Measurements from ENCODE around the gene UNG. TPM values are rescaled to one million over a fixed set of nuclear protein-coding genes. Genes with fewer than 3 reads are reported as not detected.

The UNG gene
- total and polyA plus RNA-seq, 2 donors (not counting 1 experiment from before 2014, with no cell fraction given), result 6.1 to 14.7 TPM

- ATAC-seq (ENCODE audit: low read depth) (peak; percentile 85), DNase-seq (peak; percentile 61)
- peak overlapping the region; percentile 83 for H2AFZ ChIP-seq (ENCODE audit: insufficient read depth, low read depth, low read length, poor library complexity, severe bottlenecking)
- intact Hi-C loops (cut with micrococcal nuclease), result loop anchor here (1.0 kb wide), 1 partner anchor 18 kb away; the partner anchor contains the start of gene ALKBH2
- peak overlapping the region; percentile 76 for H3K4me2 ChIP-seq (replicated peaks; ENCODE audit: low read depth, low read length, poor library complexity, severe bottlenecking)
- Mint-ChIP-seq H3K4me1 (peaks cover 10% of the 10 kb centered on the region), H3K4me3 (peak overlapping the region; percentile 81), H3K9me3 (ENCODE audit: insufficient read depth) (no peaks in the 10 kb centered on the region), H3K27me3 (no peaks in the 10 kb centered on the region), H3K27ac (peak overlapping the region; percentile 73)
- H3K27ac ChIP-seq (ENCODE audit: low read length in 2 of 2), result peak overlapping the region in 1 of 2 donors; percentile 59
- H3K9me3 ChIP-seq (ENCODE audit: control extremely low read depth in 1 of 3, control insufficient read depth in 2 of 3, insufficient read depth in 1 of 3, low read length in 2 of 3), result no peaks in the 10 kb centered on the region
- peaks cover 0 to 11% of the 10 kb centered on the region in 2 experiments for H3K36me3 ChIP-seq (replicated peaks in 1 of 2; ENCODE audit: control extremely low read depth in 1 of 2, control insufficient read depth in 1 of 2, extremely low read depth in 1 of 2, insufficient read depth in 2 of 2, low read length in 1 of 2)
- peak overlapping the region; percentile 67 for H3K9ac ChIP-seq (ENCODE audit: low read length)
- POLR2A ChIA-PET, result no interaction called here
- TF ChIP-seq EZH2 (IDR thresholded peaks at IDR 0.05; ENCODE audit: borderline replicate concordance, insufficient read depth, low read depth, low read length, poor library complexity, severe bottlenecking), result no peak
- TF ChIP-seq, protein P1, sequence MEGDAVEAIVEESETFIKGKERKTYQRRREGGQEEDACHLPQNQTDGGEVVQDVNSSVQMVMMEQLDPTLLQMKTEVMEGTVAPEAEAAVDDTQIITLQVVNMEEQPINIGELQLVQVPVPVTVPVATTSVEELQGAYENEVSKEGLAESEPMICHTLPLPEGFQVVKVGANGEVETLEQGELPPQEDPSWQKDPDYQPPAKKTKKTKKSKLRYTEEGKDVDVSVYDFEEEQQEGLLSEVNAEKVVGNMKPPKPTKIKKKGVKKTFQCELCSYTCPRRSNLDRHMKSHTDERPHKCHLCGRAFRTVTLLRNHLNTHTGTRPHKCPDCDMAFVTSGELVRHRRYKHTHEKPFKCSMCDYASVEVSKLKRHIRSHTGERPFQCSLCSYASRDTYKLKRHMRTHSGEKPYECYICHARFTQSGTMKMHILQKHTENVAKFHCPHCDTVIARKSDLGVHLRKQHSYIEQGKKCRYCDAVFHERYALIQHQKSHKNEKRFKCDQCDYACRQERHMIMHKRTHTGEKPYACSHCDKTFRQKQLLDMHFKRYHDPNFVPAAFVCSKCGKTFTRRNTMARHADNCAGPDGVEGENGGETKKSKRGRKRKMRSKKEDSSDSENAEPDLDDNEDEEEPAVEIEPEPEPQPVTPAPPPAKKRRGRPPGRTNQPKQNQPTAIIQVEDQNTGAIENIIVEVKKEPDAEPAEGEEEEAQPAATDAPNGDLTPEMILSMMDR (IDR thresholded peaks at IDR 0.05), result no peak
- peaks cover 0 to 3% of the 10 kb centered on the region in 2 donors for H3K4me1 ChIP-seq (ENCODE audit: control insufficient read depth in 2 of 2, insufficient read depth in 2 of 2, low read length in 2 of 2)
- no peaks in the 10 kb centered on the region for H3K27me3 ChIP-seq (replicated peaks in 1 of 4; ENCODE audit: control extremely low read depth in 1 of 4, control insufficient read depth in 3 of 4, insufficient read depth in 4 of 4, low read length in 3 of 4)
- H3K4me3 ChIP-seq (ENCODE audit: control extremely low read depth in 1 of 5, extremely low read depth in 1 of 5, insufficient read depth in 1 of 5, low read depth in 2 of 5, low read length in 4 of 5), result peak overlapping the region in 4 of 5 experiments; percentile 50 to 62 (median 58)
- H4K20me1 ChIP-seq (ENCODE audit: control insufficient read depth, insufficient read depth, low read length, poor library complexity, severe bottlenecking), result no peaks in the 10 kb centered on the region
- WGBS (ENCODE audit: insufficient coverage), result 15% methylated on average over 24 of the region's 28 CpGs
- no peaks in the 10 kb centered on the region for H3K79me2 ChIP-seq (ENCODE audit: control insufficient read depth, insufficient read depth, low read length)
- CTCF ChIA-PET, result interaction anchor here (1.0 to 4.0 kb wide), 12 partner anchors 11 to 283 kb away, joined by 3 to 25 read pairs (median 4); no protein-coding TSS in a partner anchor
Observed at GRCh38 chr12:109110988-109111495, 13.6 kb downstream of the UNG start.

DNA sequence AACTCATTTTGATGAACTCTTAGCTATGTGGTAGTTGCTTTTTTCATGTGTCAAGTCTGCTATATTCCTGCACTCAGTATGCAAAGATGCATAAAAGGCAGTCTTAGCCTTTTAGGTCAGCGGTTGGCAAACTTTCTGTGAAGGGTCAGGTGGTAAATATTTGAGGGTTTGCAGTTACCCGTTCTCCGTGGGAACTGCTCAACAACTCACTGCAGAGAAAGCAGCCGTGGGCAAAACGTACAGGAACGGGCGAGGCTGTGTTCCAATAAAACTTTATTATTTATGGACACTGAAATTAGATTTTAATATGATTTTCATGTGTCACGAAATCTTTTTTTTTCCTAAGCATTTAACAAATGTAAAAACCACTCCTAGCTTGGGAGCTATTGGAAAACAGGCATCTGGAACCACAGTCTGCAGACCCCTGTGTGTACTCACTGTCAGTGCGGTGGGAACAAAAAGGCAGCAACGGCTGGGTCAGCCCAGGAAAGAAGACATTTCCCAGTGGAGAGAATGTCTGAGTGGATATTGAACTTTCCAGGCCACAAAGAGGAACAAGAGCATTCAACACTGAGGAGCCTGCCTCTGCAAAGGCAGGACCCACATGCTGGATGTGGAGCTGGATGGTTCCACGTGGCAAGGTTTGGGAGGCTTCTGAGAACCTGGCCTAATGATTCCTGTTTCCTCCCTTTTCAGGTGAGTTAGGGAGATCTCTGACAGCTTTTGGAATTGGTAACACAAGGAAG is 15.5 kb downstream of the UNG start:
- H3K27me3 Mint-ChIP-seq, result no peaks in the 10 kb centered on the region
- no peaks in the 10 kb centered on the region for H3K79me2 ChIP-seq (ENCODE audit: control insufficient read depth, insufficient read depth, low read length)
- DNase-seq, result no peak
- H3K27ac ChIP-seq (ENCODE audit: low read length in 2 of 2), result no peak overlapping the region
- H3K4me2 ChIP-seq (replicated peaks; ENCODE audit: low read depth, low read length, poor library complexity, severe bottlenecking), result no peak overlapping the region
- intact Hi-C loops (cut with micrococcal nuclease), result loop anchor here (1.0 to 2.0 kb wide), 2 partner anchors 15 to 280 kb away; no protein-coding TSS in a partner anchor
- H3K4me1 ChIP-seq (ENCODE audit: control insufficient read depth in 2 of 2, insufficient read depth in 2 of 2, low read length in 2 of 2), result peaks cover 0 to 3% of the 10 kb centered on the region in 2 donors
- H3K9ac ChIP-seq (ENCODE audit: low read length), result no peak overlapping the region
- H3K4me3 Mint-ChIP-seq, result no peak overlapping the region
- peaks cover 0 to 3% of the 10 kb centered on the region in 2 experiments for H3K36me3 ChIP-seq (replicated peaks in 1 of 2; ENCODE audit: control extremely low read depth in 1 of 2, control insufficient read depth in 1 of 2, extremely low read depth in 1 of 2, insufficient read depth in 2 of 2, low read length in 1 of 2)
- H4K20me1 ChIP-seq (ENCODE audit: control insufficient read depth, insufficient read depth, low read length, poor library complexity, severe bottlenecking), result no peaks in the 10 kb centered on the region
- ChIA-PET CTCF (interaction anchor here (0.5 to 4.0 kb wide), 18 partner anchors 9 to 283 kb away, joined by 3 to 25 read pairs (median 6); partner anchors contain the start of genes ALKBH2 and USP30), POLR2A (no interaction called here)
- no peaks in the 10 kb centered on the region for H3K27me3 ChIP-seq (replicated peaks in 1 of 4; ENCODE audit: control extremely low read depth in 1 of 4, control insufficient read depth in 3 of 4, insufficient read depth in 4 of 4, low read length in 3 of 4)
- H3K27ac Mint-ChIP-seq, result no peak overlapping the region
- peaks cover 10% of the 10 kb centered on the region for H3K4me1 Mint-ChIP-seq
- H3K9me3 Mint-ChIP-seq (ENCODE audit: insufficient read depth), result no peaks in the 10 kb centered on the region
- H2AFZ ChIP-seq (ENCODE audit: insufficient read depth, low read depth, low read length, poor library complexity, severe bottlenecking), result no peak overlapping the region
- WGBS (ENCODE audit: insufficient coverage), result 85% methylated on average over 4 of the region's 11 CpGs
- no peaks in the 10 kb centered on the region for H3K9me3 ChIP-seq (ENCODE audit: control extremely low read depth in 1 of 3, control insufficient read depth in 2 of 3, insufficient read depth in 1 of 3, low read length in 2 of 3)
- no peak for ATAC-seq (ENCODE audit: low read depth)
- H3K4me3 ChIP-seq (ENCODE audit: control extremely low read depth in 1 of 5, extremely low read depth in 1 of 5, insufficient read depth in 1 of 5, low read depth in 2 of 5, low read length in 4 of 5), result no peak overlapping the region
- TF ChIP-seq, protein P1 (IDR thresholded peaks at IDR 0.05), result no peak
- TF ChIP-seq EZH2 (IDR thresholded peaks at IDR 0.05; ENCODE audit: borderline replicate concordance, insufficient read depth, low read depth, low read length, poor library complexity, severe bottlenecking), result no peak
